PC-3 (cell line): ENCODE data around the gene VEGFC. TPM values are rescaled to one million over a fixed set of nuclear protein-coding genes. Genes with fewer than 3 reads are reported as not detected.

ENCODE experiments used
- ATAC-seq: fragments of 200-7000 bp; cut with Tn5 transposase; 2 replicates; pipeline ENCODE4 v1.9.1; 2020; ENCODE audit warnings: mild to moderate bottlenecking, moderate library complexity
- BruUV-seq: library from RNA; stranded (reverse); fragments of 400-500 nt; replicated peaks from 2 replicates; lab custom pipeline; 2021; lab: Mats Ljungman, UMichigan
- CTCF ChIA-PET: fragments of 300-600 bp; sonication (Branson Sonifier 250); formaldehyde crosslinking; loops from one replicate; lab custom pipeline; 2022; ENCODE audit warnings: antibody characterized with exemption; lab: Charles Lee
- POLR2A ChIA-PET: fragments of 300-600 bp; sonication (Branson Sonifier 250); formaldehyde crosslinking; loops from one replicate; lab custom pipeline; 2022; ENCODE audit warnings: antibody characterized with exemption; ENCODE audit not compliant: unreplicated experiment; lab: Charles Lee
- DNase-seq: peaks from one replicate; pipeline ENCODE4 v3.0.0-alpha.2; 2015
- H2AFZ ChIP-seq: fragments of 300-600 bp; sonication (generic); 2 replicates; pipeline ENCODE4 v1.6.0; 2016; ENCODE audit warnings: antibody characterized with exemption, low read length
- H3F3A ChIP-seq: fragments of 300-600 bp; sonication (generic); one replicate; pipeline ENCODE4 v1.6.0; 2017; ENCODE audit warnings: antibody characterized with exemption, low read length, control low read depth, mild to moderate bottlenecking; ENCODE audit not compliant: unreplicated experiment
- H3K27ac ChIP-seq: fragments of 300-600 bp; sonication (generic); 2 replicates; pipeline ENCODE4 v1.5.1; 2016; ENCODE audit warnings: mild to moderate bottlenecking, low read length
- H3K27me3 ChIP-seq: fragments of 300-600 bp; sonication (generic); 2 replicates; pipeline ENCODE4 v1.6.1; 2016; ENCODE audit warnings: low read length, mixed read lengths
- H3K36me3 ChIP-seq: fragments of 300-600 bp; sonication (generic); 2 replicates; pipeline ENCODE4 v1.6.1; 2016; ENCODE audit warnings: low read depth, mixed run types, low read length, mixed read lengths
- H3K4me1 ChIP-seq: fragments of 300-600 bp; sonication (generic); 2 replicates; pipeline ENCODE4 v1.5.1; 2016; ENCODE audit warnings: low read length; ENCODE audit not compliant: insufficient read depth
- H3K4me2 ChIP-seq: fragments of 300-600 bp; sonication (generic); 2 replicates; pipeline ENCODE4 v1.6.0; 2016; ENCODE audit warnings: low read length
- H3K4me3 ChIP-seq: fragments of 300-600 bp; sonication (generic); 2 replicates; pipeline ENCODE4 v1.5.1; 2016; ENCODE audit warnings: mild to moderate bottlenecking, low read length, mixed read lengths
- H3K79me2 ChIP-seq: fragments of 300-600 bp; sonication (generic); 2 replicates; pipeline ENCODE4 v1.6.1; 2017; ENCODE audit warnings: low read length, mixed read lengths
- H3K9ac ChIP-seq: fragments of 300-600 bp; sonication (generic); 2 replicates; pipeline ENCODE4 v1.6.0; 2016; ENCODE audit warnings: mild to moderate bottlenecking, low read length
- H3K9me2 ChIP-seq: fragments of 300-600 bp; sonication (generic); replicated peaks from 2 replicates; pipeline ENCODE4 v1.6.1; 2016; ENCODE audit warnings: mixed run types, low read length, mixed read lengths
- H3K9me3 ChIP-seq: fragments of 300-600 bp; sonication (generic); 2 replicates; pipeline ENCODE4 v1.6.1; 2016; ENCODE audit warnings: low read length, mixed read lengths
- H4K20me1 ChIP-seq: fragments of 300-600 bp; sonication (generic); 2 replicates; pipeline ENCODE4 v1.6.1; 2016; ENCODE audit warnings: low read length, mixed read lengths
- EZH2 ChIP-seq: fragments of 300-600 bp; sonication (generic); IDR thresholded peaks from one replicate; pipeline ENCODE4 v1.6.1; 2017; ENCODE audit warnings: antibody characterized with exemption, mild to moderate bottlenecking, low read length; ENCODE audit not compliant: unreplicated experiment
- EZH2phosphoT487 ChIP-seq: fragments of 300-600 bp; sonication (generic); IDR thresholded peaks from 2 replicates; pipeline ENCODE4 v1.6.1; 2018; ENCODE audit warnings: mild to moderate bottlenecking, antibody characterized with exemption, low read length, borderline replicate concordance
- intact Hi-C: fragments of 100-400 bp; cut with micrococcal nuclease; formaldehyde crosslinking; loops from 2 replicates; pipeline ENCODE4 v1.9.0; 2023
- total RNA-seq: library from RNA; depleted of rRNA; stranded (reverse); fragments of >200 nt; gene quantifications from 2 replicates; pipeline ENCODE4 v1.2.3, GENCODE V29; 2014
- TF ChIP-seq, protein P1 (sequence below): fragments of 300-600 bp; sonication (generic); conservative IDR thresholded peaks from 2 replicates; pipeline ENCODE4 v1.5.1; 2017; ENCODE audit warnings: antibody characterized with exemption, low read depth, mild to moderate bottlenecking, low read length

The VEGFC gene
- total RNA-seq, 1 experiment from 2014 or later, result 36.6 TPM

DNA sequence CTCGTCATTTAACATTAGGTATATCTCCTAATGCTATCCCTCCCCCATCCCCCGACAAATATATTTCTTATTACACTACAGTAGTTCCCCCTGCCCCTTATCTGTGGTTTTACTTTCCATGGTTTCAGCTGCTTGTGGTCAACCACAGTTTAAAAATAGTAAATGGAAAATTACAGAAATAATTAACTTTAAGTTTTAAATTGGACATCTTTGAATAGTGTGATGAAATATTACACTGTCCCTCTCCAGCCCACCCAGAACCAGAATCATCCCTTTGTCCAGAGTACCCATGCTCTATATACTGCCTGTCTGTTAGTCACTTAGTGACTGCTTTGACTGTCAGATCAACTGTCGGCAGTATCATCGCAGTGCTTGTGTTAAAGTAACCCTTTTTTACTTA is 47.4 kb upstream of the VEGFC start:
- H3K79me2 ChIP-seq, result no peaks in the 10 kb centered on the region
- no peak overlapping the region for H2AFZ ChIP-seq
- POLR2A ChIA-PET, result no interaction called here
- no peak overlapping the region for H3K4me3 ChIP-seq
- intact Hi-C loops, result no loop called here
- no peaks in the 10 kb centered on the region for H4K20me1 ChIP-seq
- ATAC-seq (no peak), DNase-seq (peak; percentile 5)
- no TSS peak for BruUV-seq
- H3K4me2 ChIP-seq, result peak overlapping the region; percentile 14; the same call in 1 of the 2 replicates
- peaks cover 10% of the 10 kb centered on the region for H3F3A ChIP-seq
- peaks cover 87% of the 10 kb centered on the region for H3K4me1 ChIP-seq
- no peaks in the 10 kb centered on the region for H3K9me3 ChIP-seq
- peak overlapping the region; percentile 90 for H3K27ac ChIP-seq
- TF ChIP-seq EZH2phosphoT487 (no peak), EZH2 (no peak)
- TF ChIP-seq, protein P1, sequence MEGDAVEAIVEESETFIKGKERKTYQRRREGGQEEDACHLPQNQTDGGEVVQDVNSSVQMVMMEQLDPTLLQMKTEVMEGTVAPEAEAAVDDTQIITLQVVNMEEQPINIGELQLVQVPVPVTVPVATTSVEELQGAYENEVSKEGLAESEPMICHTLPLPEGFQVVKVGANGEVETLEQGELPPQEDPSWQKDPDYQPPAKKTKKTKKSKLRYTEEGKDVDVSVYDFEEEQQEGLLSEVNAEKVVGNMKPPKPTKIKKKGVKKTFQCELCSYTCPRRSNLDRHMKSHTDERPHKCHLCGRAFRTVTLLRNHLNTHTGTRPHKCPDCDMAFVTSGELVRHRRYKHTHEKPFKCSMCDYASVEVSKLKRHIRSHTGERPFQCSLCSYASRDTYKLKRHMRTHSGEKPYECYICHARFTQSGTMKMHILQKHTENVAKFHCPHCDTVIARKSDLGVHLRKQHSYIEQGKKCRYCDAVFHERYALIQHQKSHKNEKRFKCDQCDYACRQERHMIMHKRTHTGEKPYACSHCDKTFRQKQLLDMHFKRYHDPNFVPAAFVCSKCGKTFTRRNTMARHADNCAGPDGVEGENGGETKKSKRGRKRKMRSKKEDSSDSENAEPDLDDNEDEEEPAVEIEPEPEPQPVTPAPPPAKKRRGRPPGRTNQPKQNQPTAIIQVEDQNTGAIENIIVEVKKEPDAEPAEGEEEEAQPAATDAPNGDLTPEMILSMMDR, result no peak
- H3K36me3 ChIP-seq, result no peaks in the 10 kb centered on the region; the same call in 1 of the 2 replicates
- no peak overlapping the region for H3K9ac ChIP-seq
- CTCF ChIA-PET, result no interaction called here
- H3K27me3 ChIP-seq, result no peaks in the 10 kb centered on the region
- H3K9me2 ChIP-seq, result no peaks in the 10 kb centered on the region

DNA sequence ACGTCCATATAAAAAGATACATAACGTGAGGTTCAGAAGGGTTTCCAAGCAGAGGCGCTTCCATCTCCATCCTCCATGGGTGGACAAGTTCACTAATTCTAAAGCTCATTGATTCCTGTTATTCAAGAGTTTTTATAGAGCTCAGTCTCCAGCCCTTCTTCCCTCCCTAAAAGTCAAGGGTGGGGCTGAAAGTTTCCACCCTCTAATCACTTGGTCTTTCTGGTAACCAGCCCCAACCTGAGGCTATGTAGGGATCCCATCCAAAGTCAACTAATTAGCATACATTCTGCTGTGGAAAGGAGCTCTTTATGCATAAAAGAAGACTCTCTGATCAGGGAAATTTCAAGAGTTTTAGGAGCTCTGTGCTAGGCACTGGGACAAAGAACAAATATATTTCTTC is 46.9 kb upstream of the VEGFC start:
- Histone ChIP-seq H3K27me3 (no peaks in the 10 kb centered on the region), H2AFZ (no peak overlapping the region), H3K27ac (peak overlapping the region; percentile 83), H3K4me2 (peak overlapping the region; percentile 67), H3K4me3 (0 out of 2 replicates have a peak overlapping the region, but pooled peaks have one; percentile 1), H3K36me3 (no peaks in the 10 kb centered on the region; the same call in 1 of the 2 replicates), H3K4me1 (peaks cover 87% of the 10 kb centered on the region), H3K9me3 (no peaks in the 10 kb centered on the region), H3F3A (peaks cover 10% of the 10 kb centered on the region), H3K79me2 (no peaks in the 10 kb centered on the region), H3K9me2 (no peaks in the 10 kb centered on the region), H3K9ac (peak overlapping the region; percentile 34), H4K20me1 (no peaks in the 10 kb centered on the region)
- CTCF ChIA-PET, result interaction anchor here (0.7 kb wide), 1 partner anchor 416 kb away, joined by 3 read pairs; no protein-coding TSS in a partner anchor
- ATAC-seq (no peak), DNase-seq (peak; percentile 25)
- BruUV-seq, result no TSS peak
- POLR2A ChIA-PET, result interaction anchor here (0.6 kb wide), 1 partner anchor 436 kb away, joined by 3 read pairs; no protein-coding TSS in a partner anchor
- intact Hi-C loops, result no loop called here
- TF ChIP-seq, protein P1, result no peak
- no peak for TF ChIP-seq EZH2

DNA sequence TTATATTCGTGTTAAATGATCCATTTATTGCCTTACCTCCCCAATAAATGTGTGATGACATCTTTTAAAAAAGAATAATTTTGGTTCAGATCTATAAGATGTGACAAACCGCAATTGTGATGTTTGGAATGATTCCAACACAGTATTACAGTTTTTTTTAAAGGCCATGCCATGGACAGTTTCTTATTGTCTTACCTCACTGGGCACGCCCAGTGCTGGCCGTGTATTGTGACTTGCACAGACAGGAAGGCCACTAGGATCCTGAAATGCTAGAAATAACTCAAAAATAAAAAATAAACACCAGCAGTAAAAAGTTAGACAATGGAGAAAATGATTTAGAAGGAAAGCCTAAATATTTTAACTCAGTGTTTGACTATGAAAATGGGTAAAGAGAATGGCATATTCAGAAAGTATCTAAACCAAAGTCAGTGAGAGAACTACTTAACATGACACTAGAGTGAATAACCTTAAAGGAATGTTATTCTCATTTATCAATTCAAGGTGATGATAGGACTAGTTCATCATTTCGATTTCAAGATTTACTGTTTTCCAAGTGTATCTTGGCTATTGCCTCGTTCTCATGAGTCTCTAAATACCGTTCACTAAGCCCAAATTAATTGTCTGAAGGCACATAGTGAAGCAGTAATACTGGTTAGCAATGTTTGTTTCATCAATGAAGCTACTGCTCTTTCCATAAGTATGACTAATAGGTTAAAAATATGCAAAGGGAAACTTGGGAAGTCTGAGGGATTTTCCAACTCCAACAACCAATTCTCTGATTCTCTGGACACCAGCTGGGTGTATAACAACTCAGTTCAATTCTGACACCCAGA is 46.1 kb upstream of the VEGFC start:
- ChIA-PET CTCF (no interaction called here), POLR2A (interaction anchor here (0.6 kb wide), 1 partner anchor 435 kb away, joined by 3 read pairs; no protein-coding TSS in a partner anchor)
- H3K4me3 ChIP-seq, result peak overlapping the region; percentile 18; the same call in 1 of the 2 replicates
- H3K36me3 ChIP-seq, result no peaks in the 10 kb centered on the region
- no peaks in the 10 kb centered on the region for H3K27me3 ChIP-seq
- no peaks in the 10 kb centered on the region for H3K9me3 ChIP-seq
- TF ChIP-seq EZH2 (no peak), EZH2phosphoT487 (no peak)
- no peaks in the 10 kb centered on the region for H4K20me1 ChIP-seq
- no peaks in the 10 kb centered on the region for H3K79me2 ChIP-seq
- no TSS peak for BruUV-seq
- H3K27ac ChIP-seq, result peak overlapping the region; percentile 83
- H3K9me2 ChIP-seq, result no peaks in the 10 kb centered on the region
- DNase-seq (peak; percentile 70), ATAC-seq (peak; percentile 34)
- intact Hi-C loops, result no loop called here
- H2AFZ ChIP-seq, result no peak overlapping the region
- H3K4me2 ChIP-seq, result peak overlapping the region; percentile 67
- H3F3A ChIP-seq, result peaks cover 10% of the 10 kb centered on the region
- H3K4me1 ChIP-seq, result peaks cover 83% of the 10 kb centered on the region
- peak overlapping the region; percentile 34 for H3K9ac ChIP-seq
